DMS114 treated with DMSO at 0.1 percent for 48 hours (cell line): Measurements from ENCODE around the gene ST14.

ENCODE experiments used
- DNase-seq: peaks from one replicate; lab custom pipeline; 2025; ENCODE audit not compliant: unreplicated experiment; lab: John Stamatoyannopoulos, UW

ST14 gene

DNA sequence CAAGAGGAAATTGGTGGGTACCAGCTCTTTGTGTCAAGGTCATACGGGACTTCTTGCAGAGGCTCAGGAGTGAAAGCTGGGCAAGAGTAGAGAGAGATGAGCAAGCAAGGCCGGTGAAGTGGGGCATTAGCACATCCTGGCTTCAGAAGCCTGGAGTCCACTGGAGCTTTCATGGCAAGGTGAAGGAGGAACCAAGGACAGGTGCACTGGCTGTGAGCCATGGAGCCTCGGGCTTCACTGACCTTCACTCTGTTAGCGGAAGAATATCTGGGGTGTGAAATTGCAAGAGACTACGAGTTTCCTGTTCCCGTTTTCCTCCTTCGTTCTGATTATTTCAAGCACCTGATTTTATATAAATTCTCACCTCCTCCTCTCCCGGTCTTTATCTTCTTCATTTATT is 25.9 kb upstream of the ST14 start:
- DNase-seq = no peak

GRCh38 chr11:130136107-130136506 is 23.5 kb upstream of the ST14 start:
- no peak for DNase-seq

GRCh38 chr11:130137999-130138398 is 21.6 kb upstream of the ST14 start:
- no peak for DNase-seq

DNA sequence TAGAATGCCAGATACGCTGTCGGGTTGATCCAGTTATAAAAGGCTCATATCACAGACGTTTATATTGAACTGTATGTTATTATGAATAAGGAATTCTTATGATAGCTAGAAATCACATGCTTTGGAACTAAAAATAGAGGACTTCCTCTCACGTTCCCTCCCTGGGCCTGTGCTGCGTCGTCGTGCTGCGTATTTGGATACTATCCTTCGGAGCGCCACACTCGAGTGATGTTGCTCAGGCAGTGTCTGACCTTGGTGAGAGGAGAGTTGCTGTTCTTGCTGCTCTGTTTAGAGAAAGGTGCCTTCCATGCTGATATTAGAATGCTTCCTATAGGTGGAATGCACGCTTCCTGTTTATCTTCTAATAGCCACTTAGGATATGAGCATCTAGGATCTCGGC is 20.2 kb upstream of the ST14 start:
- no peak for DNase-seq

DNA sequence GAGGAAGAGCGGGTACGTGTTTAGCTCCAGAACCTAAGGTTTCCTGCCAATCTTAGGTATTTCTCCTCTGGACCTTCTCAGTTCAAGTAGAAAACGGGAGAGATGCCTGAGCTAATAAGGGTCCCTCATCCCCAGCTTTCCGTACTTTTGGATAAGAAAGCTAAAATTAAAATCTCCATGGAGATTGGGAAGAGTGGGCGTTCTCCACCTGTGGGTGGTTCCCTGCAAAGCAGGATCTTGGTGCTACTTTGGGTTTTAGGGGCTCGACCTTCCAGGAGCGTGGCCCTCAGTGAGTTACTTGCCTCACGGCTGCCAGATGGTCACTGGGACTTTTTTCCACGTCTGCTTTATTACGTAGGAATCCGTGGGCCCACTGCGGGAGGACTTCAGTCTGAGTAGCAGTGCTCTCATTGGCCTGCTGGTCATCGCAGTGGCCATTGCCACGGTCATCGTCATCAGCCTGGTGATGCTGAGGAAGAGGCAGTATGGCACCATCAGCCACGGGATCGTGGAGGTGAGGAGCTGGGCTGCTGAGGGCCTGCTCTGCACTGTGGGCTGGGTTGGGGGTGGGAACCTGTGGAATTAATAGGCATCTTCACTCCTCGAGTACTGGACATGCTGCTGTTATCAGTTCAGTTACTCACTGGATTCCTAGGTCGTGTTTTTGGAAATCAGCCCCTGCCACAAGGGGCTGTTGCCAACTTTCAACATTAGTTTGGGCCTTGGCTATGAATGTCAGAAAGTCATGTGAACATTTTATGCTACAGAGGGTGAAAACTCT is 17.8 kb upstream of the ST14 start:
- DNase-seq = no peak

GRCh38 chr11:130144141-130144540 is 15.4 kb upstream of the ST14 start:
- DNase-seq = no peak

DNA sequence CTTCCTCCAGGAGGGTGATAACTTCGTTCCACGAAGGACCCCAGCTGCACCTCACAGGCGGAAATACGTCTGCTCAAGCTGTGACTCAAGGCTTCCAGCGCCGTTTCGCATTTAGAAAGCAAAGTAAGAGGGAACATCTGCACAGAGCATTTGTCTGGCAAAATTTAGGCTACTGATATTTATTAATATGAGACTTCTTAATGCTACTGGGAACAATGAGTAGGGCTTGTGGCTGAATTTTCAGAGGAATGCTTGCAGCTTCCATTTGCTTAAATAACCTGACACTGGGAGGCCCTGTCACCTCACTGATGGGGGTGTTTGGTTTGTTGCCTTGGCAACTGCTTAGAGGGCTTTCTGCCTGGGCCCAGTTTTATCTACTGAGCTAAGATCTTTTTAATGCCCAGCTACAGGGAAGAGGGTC is 14.7 kb upstream of the ST14 start:
- DNase-seq = no peak

DNA sequence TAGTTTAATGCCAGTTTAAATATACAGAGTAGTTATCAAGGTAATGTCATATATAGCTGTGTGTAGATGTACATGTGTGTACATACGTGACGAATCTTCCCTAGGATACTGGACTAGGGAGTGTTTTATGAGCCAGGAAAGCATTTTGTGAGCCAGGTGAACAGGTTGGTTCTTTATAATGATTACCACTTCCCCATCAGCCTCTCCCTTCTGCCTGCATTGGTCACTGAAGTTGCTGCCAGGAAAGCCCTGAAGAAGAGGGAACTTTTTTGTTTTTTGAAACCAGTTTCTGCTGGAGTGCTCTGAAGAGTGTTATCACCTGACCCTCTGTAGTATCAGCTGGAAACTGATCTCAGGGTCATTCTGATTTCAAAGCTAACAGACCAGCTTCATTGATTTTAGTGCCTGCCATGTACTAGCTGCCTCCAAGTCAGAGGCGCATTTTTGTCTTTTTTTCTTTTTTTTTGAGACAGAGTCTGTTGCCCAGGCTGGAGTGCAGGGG is 14.2 kb upstream of the ST14 start:
- no peak for DNase-seq

DNA sequence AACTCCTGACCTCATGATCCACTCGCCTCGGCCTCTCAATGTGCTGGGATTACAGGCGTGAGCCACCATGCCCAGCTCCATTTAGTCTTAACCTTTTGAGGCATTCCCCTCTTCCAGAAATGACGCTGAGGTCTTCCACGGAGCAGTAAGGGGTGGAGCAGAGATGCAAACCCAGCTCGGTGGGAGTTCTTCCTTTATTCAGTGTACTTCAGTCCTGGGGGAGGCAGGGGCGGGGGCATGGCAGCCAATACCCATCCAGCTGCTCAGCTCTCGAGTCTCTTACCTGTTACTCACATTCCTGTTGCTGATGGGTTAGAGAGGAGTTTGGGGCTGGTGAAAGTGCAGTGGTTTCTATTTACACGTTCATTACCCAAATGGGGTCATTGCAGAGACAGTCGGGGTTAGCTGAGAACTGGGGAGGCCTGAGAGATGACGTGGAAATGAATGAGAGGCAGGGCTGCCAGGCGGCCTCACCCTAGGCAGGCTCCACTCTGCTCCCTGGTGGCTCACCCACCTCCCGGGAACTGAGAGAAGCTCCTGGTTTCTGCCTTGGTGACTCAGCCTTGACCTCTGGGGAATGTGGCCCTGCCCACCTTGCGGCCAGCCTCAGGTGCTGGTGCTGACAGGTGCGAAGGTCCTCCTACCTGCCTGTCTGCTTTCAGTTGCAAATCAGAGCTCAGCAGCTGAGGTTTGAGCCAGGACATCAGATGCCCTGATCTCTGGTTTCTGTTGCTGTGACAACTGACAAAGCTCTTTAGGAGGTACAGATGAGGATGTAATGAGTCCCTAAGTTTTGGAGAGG is 13.4 kb upstream of the ST14 start:
- no peak for DNase-seq

GRCh38 chr11:130146796-130147195 is 12.8 kb upstream of the ST14 start:
- DNase-seq = no peak

- DNase-seq = no peak
These were observed 10.7 kb upstream of the ST14 start for GRCh38 chr11:130148796-130149326.

DNA sequence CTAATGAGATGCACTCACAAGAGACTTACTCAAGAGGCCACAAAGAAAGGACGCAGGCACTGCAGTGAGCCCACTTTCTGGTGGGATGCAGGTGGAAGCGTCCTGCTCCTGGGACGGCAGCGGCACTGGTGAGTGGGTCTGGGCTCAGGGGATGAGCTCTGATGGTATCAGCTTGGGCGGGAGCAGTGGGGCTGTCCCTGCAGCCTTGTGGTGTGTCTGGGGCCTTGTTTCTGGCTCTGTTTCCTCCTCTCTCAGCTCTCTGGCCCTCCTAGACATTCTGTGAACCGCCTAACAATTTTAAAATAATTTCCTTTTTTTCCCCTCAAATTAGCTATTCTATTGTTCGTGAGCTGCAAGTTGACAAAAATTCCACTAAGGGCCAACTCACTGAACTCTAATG is 8.8 kb upstream of the ST14 start:
- DNase-seq = no peak

- DNase-seq = no peak
These were observed 8.4 kb upstream of the ST14 start for GRCh38 chr11:130151196-130151595.

DNA sequence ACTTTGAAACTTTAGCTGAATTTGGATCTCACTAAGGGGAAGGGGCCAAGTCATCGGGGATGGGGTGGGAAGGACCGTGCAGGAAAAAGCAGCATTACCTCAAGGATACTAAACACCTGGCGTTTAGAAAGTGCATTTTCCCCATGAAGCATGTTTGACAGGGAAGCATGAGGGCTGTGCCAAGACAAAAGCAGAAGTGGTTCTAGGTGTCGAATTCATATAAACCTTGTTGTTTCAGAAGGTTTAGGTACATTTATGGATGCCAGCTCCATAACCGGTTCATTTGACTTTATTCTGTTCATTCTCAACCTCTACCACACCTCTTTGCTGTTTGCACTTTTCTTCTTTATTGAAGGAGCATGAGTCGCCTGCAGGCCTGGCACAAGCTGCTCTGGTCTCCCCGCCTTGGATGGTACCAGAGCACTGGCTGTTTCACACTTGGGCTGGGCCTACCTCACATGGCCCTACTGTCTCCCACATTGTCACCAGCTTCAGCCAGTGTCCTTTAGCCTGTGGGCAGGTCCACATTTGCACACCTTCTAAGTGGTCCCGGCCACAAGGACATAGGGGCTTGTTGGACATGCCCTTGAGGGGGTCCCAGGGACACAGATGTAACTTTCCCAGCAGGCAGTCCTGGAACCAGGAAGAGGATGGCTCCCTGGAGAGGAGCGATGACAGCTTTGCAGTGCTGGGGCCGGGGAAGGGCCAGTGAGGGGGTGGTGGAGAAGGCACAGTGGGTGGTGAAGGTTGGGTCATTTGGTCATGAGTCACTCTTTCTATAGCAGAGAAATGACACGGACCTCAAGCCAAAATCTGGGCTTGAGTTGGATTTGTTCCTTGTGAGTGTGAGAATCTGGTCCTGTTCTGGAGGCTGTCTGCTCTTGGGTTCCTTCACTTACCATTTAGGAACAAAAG is 3.2 kb upstream of the ST14 start:
- DNase-seq = no peak

- DNase-seq = no peak
These were observed 2.5 kb upstream of the ST14 start for GRCh38 chr11:130157101-130157500.

- no peak for DNase-seq
These were observed 1.7 kb upstream of the ST14 start for GRCh38 chr11:130157840-130158239.

GRCh38 chr11:130159139-130159538 is 443 bp upstream of the ST14 start:
- DNase-seq = no peak

- no peak for DNase-seq
These were observed 1.0 kb downstream of the ST14 start for GRCh38 chr11:130160498-130161155.

DNA sequence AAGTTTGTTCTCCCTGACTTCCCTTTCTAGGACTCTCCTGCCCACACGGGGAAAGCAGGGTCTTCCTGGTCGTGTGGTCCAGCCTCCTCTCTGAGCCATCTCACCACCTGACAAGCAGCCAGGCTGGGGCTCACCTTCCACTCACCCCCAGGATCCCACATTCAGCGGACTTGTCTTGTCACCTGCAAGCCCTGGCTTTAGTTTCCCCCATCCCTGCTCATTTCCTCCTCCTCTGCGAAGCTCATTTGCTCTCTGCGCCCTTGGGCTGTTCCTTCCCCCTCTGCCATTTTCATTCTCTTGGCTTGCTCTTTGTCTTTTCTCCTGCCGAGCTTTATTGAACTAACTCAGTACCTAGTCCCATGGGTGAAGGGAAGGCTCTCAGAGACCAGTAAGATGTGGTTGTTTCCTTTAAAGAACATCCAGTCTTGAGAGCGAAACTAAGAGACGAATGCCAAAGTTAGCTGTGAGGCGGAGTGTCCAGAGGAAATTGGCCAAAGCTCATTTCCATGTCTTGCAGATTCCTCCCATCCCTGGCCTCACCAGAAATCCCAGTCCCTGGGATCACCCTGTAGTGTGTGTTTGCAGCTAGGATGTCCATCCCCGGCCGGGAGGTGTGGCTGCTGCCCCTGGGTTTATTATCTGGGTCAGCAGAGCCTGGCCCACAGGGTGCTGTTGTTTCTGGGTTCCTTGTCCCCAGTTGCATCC is 2.0 kb downstream of the ST14 start:
- DNase-seq = no peak

DNA sequence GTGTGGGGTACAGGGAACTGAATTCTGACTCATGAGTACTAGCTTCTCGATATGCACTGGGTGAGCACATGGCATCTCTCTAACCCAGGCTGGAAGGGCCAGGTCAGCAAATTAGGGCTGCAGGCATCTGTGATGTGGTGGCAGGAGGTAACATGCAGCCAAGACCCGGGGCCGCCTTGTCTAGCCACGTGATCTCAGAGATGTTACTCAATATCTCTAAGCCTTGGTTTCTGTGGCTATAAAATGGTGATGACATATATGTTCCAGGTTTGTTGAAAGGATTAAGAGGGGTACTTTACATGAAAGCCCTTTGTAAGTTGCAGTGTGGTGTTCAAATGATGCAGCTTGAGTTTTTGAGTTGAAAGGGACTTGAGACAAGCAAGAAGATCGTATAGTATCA is 3.2 kb downstream of the ST14 start:
- no peak for DNase-seq
